Neural progenitor cell (in vitro differentiated cells): ENCODE measurements around the gene NPIPB2. TPM values are rescaled to one million over a fixed set of nuclear protein-coding genes. Genes with fewer than 3 reads are reported as not detected.

Source experiments
- DNase-seq: peaks from one replicate; pipeline ENCODE4 v3.0.0-alpha.2; 2016; ENCODE audit warnings: low spot score
- H2AFZ ChIP-seq: fragments of 200-600 bp; sonication (generic); replicated peaks from 2 replicates; pipeline ENCODE4 v1.6.1; 2016; ENCODE audit warnings: antibody characterized with exemption
- H3F3A ChIP-seq: fragments of 200-600 bp; sonication (generic); 2 replicates; pipeline ENCODE4 v1.6.1; 2016; ENCODE audit warnings: antibody characterized with exemption, low read depth
- H3K27ac ChIP-seq: fragments of 200-600 bp; sonication (generic); 2 replicates; pipeline ENCODE4 v1.5.1; 2016; ENCODE audit warnings: mild to moderate bottlenecking
- H3K27me3 ChIP-seq: fragments of 200-600 bp; sonication (generic); 2 replicates; pipeline ENCODE4 v1.6.1; 2016; ENCODE audit warnings: mild to moderate bottlenecking, moderate library complexity
- H3K36me3 ChIP-seq: fragments of 200-600 bp; sonication (generic); 2 replicates; pipeline ENCODE4 v1.5.1; 2016
- H3K4me1 ChIP-seq: fragments of 200-600 bp; sonication (generic); 2 replicates; pipeline ENCODE4 v1.6.1; 2016; ENCODE audit warnings: mixed run types
- H3K4me2 ChIP-seq: fragments of 200-600 bp; sonication (generic); 2 replicates; pipeline ENCODE4 v1.6.1; 2016
- H3K4me3 ChIP-seq: fragments of 200-600 bp; sonication (generic); 2 replicates; pipeline ENCODE4 v1.5.1; 2016
- H3K79me2 ChIP-seq: fragments of 200-600 bp; sonication (generic); 2 replicates; pipeline ENCODE4 v1.6.1; 2016; ENCODE audit warnings: low read depth
- H3K9ac ChIP-seq: fragments of 200-600 bp; sonication (generic); 2 replicates; pipeline ENCODE4 v1.6.1; 2016
- H3K9me3 ChIP-seq: fragments of 200-600 bp; sonication (generic); 2 replicates; pipeline ENCODE4 v1.5.1; 2016; ENCODE audit warnings: low read depth
- H4K20me1 ChIP-seq: fragments of 200-600 bp; sonication (generic); 2 replicates; pipeline ENCODE4 v1.6.1; 2016; ENCODE audit warnings: low read depth
- H3K27ac Mint-ChIP-seq: 3 replicates; pipeline ENCODE4 v1.8.0; 2021; ENCODE audit warnings: mixed read lengths
- H3K27me3 Mint-ChIP-seq: 2 replicates; pipeline ENCODE4 v1.8.0; 2022; ENCODE audit warnings: low read depth, mild to moderate bottlenecking, inconsistent platforms, moderate library complexity, mixed read lengths; ENCODE audit not compliant: insufficient read depth
- H3K36me3 Mint-ChIP-seq: 3 replicates; pipeline ENCODE4 v1.8.0; 2021; ENCODE audit warnings: mixed read lengths
- H3K4me1 Mint-ChIP-seq: 3 replicates; pipeline ENCODE4 v1.8.0; 2021; ENCODE audit warnings: mixed read lengths
- H3K4me3 Mint-ChIP-seq: 3 replicates; pipeline ENCODE4 v1.8.0; 2021; ENCODE audit warnings: mild to moderate bottlenecking, moderate library complexity, mixed read lengths
- H3K9me3 Mint-ChIP-seq: 3 replicates; pipeline ENCODE4 v1.8.0; 2020; ENCODE audit warnings: mixed read lengths
- CTCF ChIP-seq: fragments of 200-600 bp; sonication (generic); IDR thresholded peaks from 2 replicates; pipeline ENCODE4 v1.5.1; 2017; ENCODE audit warnings: antibody characterized with exemption, mild to moderate bottlenecking
- EZH2 ChIP-seq: fragments of 200-600 bp; sonication (generic); IDR thresholded peaks from 2 replicates; pipeline ENCODE4 v1.6.1; 2017; ENCODE audit warnings: antibody characterized with exemption, mild to moderate bottlenecking, moderate library complexity
- EZH2phosphoT487 ChIP-seq: fragments of 200-600 bp; sonication (generic); IDR thresholded peaks from 2 replicates; pipeline ENCODE4 v1.6.1; 2017; ENCODE audit warnings: antibody characterized with exemption
- total RNA-seq: library from RNA; depleted of rRNA; stranded (reverse); fragments of >200 nt; gene quantifications from 2 replicates; pipeline ENCODE4 v1.2.3, GENCODE V29; 2015; ENCODE audit warnings: low replicate concordance

Gene NPIPB2
- total RNA-seq, 1 donor from 2014 or later = 7.3 TPM

DNA sequence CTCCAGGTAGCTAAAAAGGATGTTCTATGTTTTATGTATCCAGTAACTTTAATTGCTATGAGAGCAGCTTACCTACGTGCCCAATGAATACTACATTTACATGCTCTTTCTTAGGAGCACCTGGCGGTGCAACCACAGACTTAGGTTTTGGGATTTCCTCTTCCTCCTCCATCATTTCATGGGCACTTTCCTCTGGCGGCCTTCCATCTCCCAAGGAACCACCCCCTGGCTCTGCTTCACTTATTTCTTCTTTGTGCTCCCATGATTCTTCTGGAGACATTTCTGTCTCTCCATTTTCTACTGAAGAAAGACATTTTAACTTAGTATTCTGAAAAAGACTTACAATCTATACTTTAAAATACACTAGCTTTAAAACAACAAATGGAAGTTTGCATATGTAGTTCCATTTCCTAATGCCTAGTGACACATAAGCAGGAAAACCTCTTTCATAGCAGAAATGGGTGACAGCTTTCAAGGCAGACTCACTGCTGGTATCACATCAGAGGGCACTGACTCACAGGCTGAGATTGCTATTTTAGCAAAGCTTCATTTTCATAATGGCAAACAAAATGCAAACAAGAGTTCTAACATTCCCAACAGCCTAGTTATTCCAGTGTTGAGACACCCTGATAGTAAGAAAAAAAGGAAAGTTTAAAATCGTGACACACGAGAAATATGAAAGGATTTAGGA lies 45.2 kb downstream of the NPIPB2 start:
- Mint-ChIP-seq H3K27ac (no peak overlapping the region), H3K4me3 (no peak overlapping the region), H3K4me1 (no peaks in the 10 kb centered on the region), H3K36me3 (peaks cover 16% of the 10 kb centered on the region), H3K27me3 (no peaks in the 10 kb centered on the region), H3K9me3 (no peaks in the 10 kb centered on the region)
- H3K27ac ChIP-seq = no peak overlapping the region
- H2AFZ ChIP-seq = no peak overlapping the region
- H3K4me3 ChIP-seq = no peak overlapping the region
- no peaks in the 10 kb centered on the region for H3F3A ChIP-seq
- H3K36me3 ChIP-seq = peaks cover 4% of the 10 kb centered on the region
- H3K79me2 ChIP-seq = peaks cover 46% of the 10 kb centered on the region
- H3K4me1 ChIP-seq = no peaks in the 10 kb centered on the region
- DNase-seq = no peak
- H3K9ac ChIP-seq = no peak overlapping the region
- no peaks in the 10 kb centered on the region for H3K27me3 ChIP-seq
- peaks cover 37% of the 10 kb centered on the region for H4K20me1 ChIP-seq
- no peak for TF ChIP-seq EZH2
- TF ChIP-seq EZH2phosphoT487 = no peak
- TF ChIP-seq CTCF = no peak
- H3K4me2 ChIP-seq = no peak overlapping the region
- H3K9me3 ChIP-seq = no peaks in the 10 kb centered on the region

DNA sequence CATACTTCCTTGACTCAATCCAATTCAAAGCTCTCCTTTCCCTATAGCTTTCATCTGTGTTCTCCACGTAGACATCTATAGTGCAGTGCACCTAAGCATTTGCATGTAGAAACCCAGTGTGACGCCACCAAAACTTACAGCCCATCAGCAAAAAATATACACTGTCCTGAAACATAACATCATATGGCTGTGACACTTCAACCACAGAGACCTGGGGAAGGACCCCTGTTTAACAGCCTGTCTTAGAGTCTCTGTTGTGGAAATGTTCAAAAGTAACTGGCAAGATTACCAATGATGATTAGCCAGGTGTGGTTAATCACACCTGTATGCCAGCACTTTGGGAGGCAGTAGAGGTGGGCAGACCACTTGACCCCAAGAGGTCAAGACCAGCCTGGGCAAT lies 48.3 kb downstream of the NPIPB2 start:
- Mint-ChIP-seq H3K4me1 (no peaks in the 10 kb centered on the region), H3K27ac (no peak overlapping the region), H3K27me3 (no peaks in the 10 kb centered on the region), H3K4me3 (no peak overlapping the region), H3K9me3 (no peaks in the 10 kb centered on the region), H3K36me3 (peaks cover 23% of the 10 kb centered on the region)
- H3K4me1 ChIP-seq = no peaks in the 10 kb centered on the region
- no peak overlapping the region for H3K9ac ChIP-seq
- no peak overlapping the region for H2AFZ ChIP-seq
- TF ChIP-seq CTCF (no peak), EZH2 (no peak), EZH2phosphoT487 (no peak)
- H3K79me2 ChIP-seq = peaks cover 16% of the 10 kb centered on the region
- no peak overlapping the region for H3K4me2 ChIP-seq
- H3K27me3 ChIP-seq = no peaks in the 10 kb centered on the region
- no peaks in the 10 kb centered on the region for H3K9me3 ChIP-seq
- H3F3A ChIP-seq = peaks cover 5% of the 10 kb centered on the region
- DNase-seq = no peak
- H3K4me3 ChIP-seq = no peak overlapping the region
- peaks cover 11% of the 10 kb centered on the region for H4K20me1 ChIP-seq
- peaks cover 13% of the 10 kb centered on the region for H3K36me3 ChIP-seq
- H3K27ac ChIP-seq = no peak overlapping the region

GRCh38 chr16:11892761-11893160 lies 49.1 kb downstream of the NPIPB2 start:
- no peak for TF ChIP-seq CTCF
- no peak for TF ChIP-seq EZH2
- Histone ChIP-seq H3K4me2 (no peak overlapping the region), H3K36me3 (peaks cover 13% of the 10 kb centered on the region), H4K20me1 (peaks cover 5% of the 10 kb centered on the region), H3F3A (peaks cover 6% of the 10 kb centered on the region), H3K79me2 (peaks cover 8% of the 10 kb centered on the region), H3K4me1 (no peaks in the 10 kb centered on the region), H2AFZ (no peak overlapping the region), H3K27me3 (no peaks in the 10 kb centered on the region), H3K9me3 (no peaks in the 10 kb centered on the region), H3K9ac (no peak overlapping the region), H3K4me3 (no peak overlapping the region), H3K27ac (no peak overlapping the region)
- peaks cover 23% of the 10 kb centered on the region for H3K36me3 Mint-ChIP-seq
- H3K4me1 Mint-ChIP-seq = no peaks in the 10 kb centered on the region
- no peak for DNase-seq
- no peaks in the 10 kb centered on the region for H3K27me3 Mint-ChIP-seq
- H3K4me3 Mint-ChIP-seq = no peak overlapping the region
- H3K27ac Mint-ChIP-seq = no peak overlapping the region
- H3K9me3 Mint-ChIP-seq = no peaks in the 10 kb centered on the region
